Measurements from ENCODE around the gene PIGQ. TPM values are rescaled to one million over a fixed set of nuclear protein-coding genes. Genes with fewer than 3 reads are reported as not detected.

Gene PIGQ
- total and polyA plus RNA-seq, 3 donors from 2014 or later, result 80.5 to 123 (median 95.4) TPM

- Histone ChIP-seq H3K9me3 (no peaks in the 10 kb centered on the region), H3K36me3 (ENCODE audit: low read depth, missing control alignments) (no peaks in the 10 kb centered on the region), H3K27ac (no peak overlapping the region), H3K4me3 (no peak overlapping the region), H3K27me3 (no peaks in the 10 kb centered on the region), H3K4me1 (no peaks in the 10 kb centered on the region)
- intact Hi-C loops (cut with DNase I; ENCODE audit: low total_unique reads), result no loop called here
- 69 to 71% methylated on average over 7 of the region's 7 CpGs for WGBS, 2 donors
- no peak for DNase-seq
- TF ChIP-seq CTCF (IDR thresholded peaks at IDR 0.05) (no peak), POLR2A (IDR thresholded peaks at IDR 0.05) (no peak)
Measured at GRCh38 chr16:600781-601180, 31.0 kb downstream of the PIGQ start.

- Histone ChIP-seq H3K9me3 (no peaks in the 10 kb centered on the region), H3K27ac (no peak overlapping the region), H3K4me3 (no peak overlapping the region), H3K36me3 (ENCODE audit: low read depth, missing control alignments) (no peaks in the 10 kb centered on the region), H3K4me1 (no peaks in the 10 kb centered on the region), H3K27me3 (no peaks in the 10 kb centered on the region)
- intact Hi-C loops (cut with DNase I; ENCODE audit: low total_unique reads), result no loop called here
- DNase-seq, result no peak
- WGBS, 2 donors, result 80 to 90% methylated on average over 5 of the region's 5 CpGs
- TF ChIP-seq POLR2A (IDR thresholded peaks at IDR 0.05) (no peak), CTCF (IDR thresholded peaks at IDR 0.05) (no peak)
Measured at GRCh38 chr16:603933-604332, 34.2 kb downstream of the PIGQ start.

GRCh38 chr16:606656-607307 lies 37.0 kb downstream of the PIGQ start:
- H3K4me1 ChIP-seq, result no peaks in the 10 kb centered on the region
- no peaks in the 10 kb centered on the region for H3K9me3 ChIP-seq
- H3K4me3 ChIP-seq, result no peak overlapping the region
- no peaks in the 10 kb centered on the region for H3K27me3 ChIP-seq
- intact Hi-C loops (cut with DNase I; ENCODE audit: low total_unique reads), result no loop called here
- WGBS, 2 donors, result 94 to 96% methylated on average over 11 to 22 of the region's 22 CpGs
- DNase-seq, result no peak
- TF ChIP-seq POLR2A (IDR thresholded peaks at IDR 0.05) (no peak), CTCF (IDR thresholded peaks at IDR 0.05) (no peak)
- H3K27ac ChIP-seq, result no peak overlapping the region
- no peaks in the 10 kb centered on the region for H3K36me3 ChIP-seq (ENCODE audit: low read depth, missing control alignments)

- TF ChIP-seq POLR2A (IDR thresholded peaks at IDR 0.05) (no peak), CTCF (IDR thresholded peaks at IDR 0.05) (no peak)
- Histone ChIP-seq H3K9me3 (no peaks in the 10 kb centered on the region), H3K4me3 (no peak overlapping the region), H3K4me1 (no peaks in the 10 kb centered on the region), H3K27me3 (no peaks in the 10 kb centered on the region), H3K36me3 (ENCODE audit: low read depth, missing control alignments) (no peaks in the 10 kb centered on the region), H3K27ac (no peak overlapping the region)
- DNase-seq, result no peak
- intact Hi-C loops (cut with DNase I; ENCODE audit: low total_unique reads), result no loop called here
- WGBS, 2 donors, result 90 to 92% methylated on average over 10 of the region's 10 CpGs
Measured at GRCh38 chr16:608019-608418, 38.3 kb downstream of the PIGQ start.

GRCh38 chr16:609316-609715 lies 39.5 kb downstream of the PIGQ start:
- no peaks in the 10 kb centered on the region for H3K36me3 ChIP-seq (ENCODE audit: low read depth, missing control alignments)
- H3K27me3 ChIP-seq, result no peaks in the 10 kb centered on the region
- no peak overlapping the region for H3K4me3 ChIP-seq
- no peak overlapping the region for H3K27ac ChIP-seq
- no peak for TF ChIP-seq POLR2A (IDR thresholded peaks at IDR 0.05)
- TF ChIP-seq CTCF (IDR thresholded peaks at IDR 0.05), result no peak
- intact Hi-C loops (cut with DNase I; ENCODE audit: low total_unique reads), result no loop called here
- DNase-seq, result no peak
- no peaks in the 10 kb centered on the region for H3K4me1 ChIP-seq
- 82 to 84% methylated on average over 10 to 13 of the region's 13 CpGs for WGBS, 2 donors
- H3K9me3 ChIP-seq, result no peaks in the 10 kb centered on the region

Data from testis (tissue), 3 donors.